ENCODE data around the gene GADD45B.
"Not testable (repeated sequence)": the region's sequence is repeated elsewhere in the genome, so short reads cannot be mapped to it uniquely, and the experiment has no call there.

Gene GADD45B

GRCh38 chr19:2514981-2515518 is 39.1 kb downstream of the GADD45B start:
- no peak for DNase-seq (ENCODE audit: low read depth in 2 of 2)

GRCh38 chr19:2516727-2517126 is 40.8 kb downstream of the GADD45B start:
- no peak for DNase-seq (ENCODE audit: low read depth in 2 of 2)

- DNase-seq (ENCODE audit: low read depth in 2 of 2), result no peak
Observed at GRCh38 chr19:2517881-2518601, 42.1 kb downstream of the GADD45B start.

- not testable (repeated sequence) for DNase-seq (ENCODE audit: low read depth in 2 of 2)
Observed at GRCh38 chr19:2518856-2519255, 42.9 kb downstream of the GADD45B start.

GRCh38 chr19:2519482-2519881 is 43.6 kb downstream of the GADD45B start:
- no peak for DNase-seq (ENCODE audit: low read depth in 2 of 2)

- DNase-seq (ENCODE audit: low read depth in 2 of 2), result no peak
Observed at GRCh38 chr19:2523630-2524311, 47.8 kb downstream of the GADD45B start.

GRCh38 chr19:2524361-2524839 is 48.5 kb downstream of the GADD45B start:
- no peak for DNase-seq (ENCODE audit: low read depth in 2 of 2)

GRCh38 chr19:2524840-2525723 is 49.2 kb downstream of the GADD45B start:
- DNase-seq (ENCODE audit: low read depth in 2 of 2), result no peak

- DNase-seq (ENCODE audit: low read depth in 2 of 2), result no peak
Observed at GRCh38 chr19:2527171-2527570, 51.2 kb downstream of the GADD45B start.

GRCh38 chr19:2527686-2528085 is 51.8 kb downstream of the GADD45B start:
- DNase-seq (ENCODE audit: low read depth in 2 of 2), result no peak
